Embryonic facial prominence (tissue), 1 donor: Measurements from ENCODE around the gene RORC.
A peak's percentile ranks its signal among the peaks of the same experiment; 100 is the strongest.
"Not testable (repeated sequence)": the region's sequence is repeated elsewhere in the genome, so short reads cannot be mapped to it uniquely, and the experiment has no call there.

Experiments
- DNase-seq: peaks from one replicate; pipeline ENCODE4 v3.0.0-alpha.2; 2016; ENCODE audit errors: extremely low spot score

RORC gene

DNA sequence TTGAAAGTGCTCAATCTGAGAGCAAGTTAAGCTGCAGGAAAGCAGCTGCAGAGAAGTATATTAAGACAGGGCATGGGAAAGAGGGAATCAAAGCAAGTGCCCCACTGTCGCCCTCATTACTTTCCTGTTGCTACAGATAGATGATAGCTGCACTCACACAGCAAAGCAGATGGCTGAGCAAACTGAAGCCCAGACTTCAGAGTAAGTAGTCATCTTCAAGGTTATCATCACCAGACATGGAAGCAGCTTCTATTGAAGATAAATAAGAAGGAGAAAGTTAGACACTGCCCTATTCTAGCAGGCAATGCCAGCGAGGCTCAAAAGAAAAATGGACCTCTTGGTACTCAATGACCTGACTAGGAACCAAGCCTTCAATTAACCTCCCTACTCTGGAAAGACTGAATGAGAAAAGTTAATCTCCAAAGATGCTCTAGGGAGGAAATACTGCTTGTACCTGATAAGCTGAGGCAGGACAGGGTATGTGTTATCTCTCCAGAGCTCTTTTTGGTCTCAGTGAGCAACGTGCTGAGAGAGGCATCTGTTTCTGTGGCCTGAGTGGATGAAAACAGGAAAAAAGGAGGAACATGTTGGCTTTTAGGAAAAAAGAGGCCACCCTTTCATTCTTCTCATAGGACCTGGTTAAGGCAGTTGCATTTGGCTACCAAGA is 57.2 kb downstream of the RORC start:
- no peak for DNase-seq

DNA sequence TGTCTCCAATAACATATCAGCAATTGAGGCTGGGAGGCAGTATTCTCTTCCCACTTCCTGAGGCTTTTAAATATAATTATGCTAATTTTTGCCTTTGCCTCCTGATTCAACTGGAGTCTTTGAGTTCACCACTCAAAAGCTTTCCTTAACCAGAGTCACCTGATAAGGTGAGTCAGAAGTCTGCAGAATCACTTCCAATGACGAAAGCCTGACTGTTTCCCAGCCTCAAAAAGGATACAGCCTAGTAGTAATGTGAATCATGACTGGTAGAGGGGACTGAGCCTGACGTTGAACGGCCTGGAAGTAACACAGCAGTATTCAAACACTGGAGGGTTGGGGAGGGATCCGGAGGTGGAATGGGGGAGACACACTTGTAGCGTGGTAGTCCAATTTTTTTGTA is 57.9 kb downstream of the RORC start:
- no peak for DNase-seq

DNA sequence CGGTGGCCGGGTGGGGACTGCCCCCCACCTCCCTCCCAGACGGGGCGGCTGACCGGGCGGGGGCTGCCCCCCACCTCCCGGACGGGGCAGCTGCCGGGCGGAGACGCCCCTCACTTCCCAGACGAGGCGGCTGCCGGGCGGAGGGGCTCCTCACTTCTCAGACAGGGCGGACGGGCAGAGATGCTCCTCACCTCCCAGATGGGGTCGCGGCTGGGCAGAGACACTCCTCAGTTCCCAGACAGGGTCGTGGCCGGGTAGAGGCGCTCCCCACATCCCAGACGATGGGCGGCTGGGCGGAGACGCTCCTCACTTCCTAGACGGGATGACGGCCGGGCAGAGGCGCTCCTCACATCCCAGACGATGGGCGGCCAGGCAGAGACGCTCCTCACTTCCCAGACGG is 62.3 kb downstream of the RORC start:
- not testable (repeated sequence) for DNase-seq

DNA sequence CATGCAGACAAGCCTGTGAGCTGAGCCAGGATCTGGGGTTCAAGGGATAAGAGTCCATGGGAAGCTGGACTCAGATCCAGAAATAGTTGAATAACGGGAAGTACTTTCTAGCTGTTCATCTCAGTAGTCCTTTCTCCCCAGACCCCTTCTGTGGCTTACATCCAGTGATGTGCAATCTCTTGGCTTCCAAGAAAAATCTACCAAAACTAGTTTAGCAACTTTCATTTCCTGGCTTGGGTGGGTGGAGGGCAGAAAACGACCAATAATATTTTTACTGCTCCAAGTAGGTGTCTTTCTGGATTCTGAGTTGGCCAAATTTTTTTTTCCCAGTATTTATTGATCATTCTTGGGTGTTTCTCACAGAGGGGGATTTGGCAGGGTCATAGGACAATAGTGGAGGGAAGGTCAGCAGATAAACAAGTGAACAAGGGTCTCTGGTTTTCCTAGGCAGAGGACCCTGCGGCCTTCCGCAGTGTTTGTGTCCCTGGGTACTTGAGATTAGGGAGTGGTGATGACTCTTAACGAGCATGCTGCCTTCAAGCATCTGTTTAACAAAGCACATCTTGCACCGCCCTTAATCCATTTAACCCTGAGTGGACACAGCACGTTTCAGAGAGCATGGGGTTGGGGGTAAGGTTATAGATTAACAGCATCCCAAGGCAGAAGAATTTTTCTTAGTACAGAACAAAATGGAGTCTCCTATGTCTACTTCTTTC is 63.1 kb downstream of the RORC start:
- DNase-seq = not testable (repeated sequence)

DNA sequence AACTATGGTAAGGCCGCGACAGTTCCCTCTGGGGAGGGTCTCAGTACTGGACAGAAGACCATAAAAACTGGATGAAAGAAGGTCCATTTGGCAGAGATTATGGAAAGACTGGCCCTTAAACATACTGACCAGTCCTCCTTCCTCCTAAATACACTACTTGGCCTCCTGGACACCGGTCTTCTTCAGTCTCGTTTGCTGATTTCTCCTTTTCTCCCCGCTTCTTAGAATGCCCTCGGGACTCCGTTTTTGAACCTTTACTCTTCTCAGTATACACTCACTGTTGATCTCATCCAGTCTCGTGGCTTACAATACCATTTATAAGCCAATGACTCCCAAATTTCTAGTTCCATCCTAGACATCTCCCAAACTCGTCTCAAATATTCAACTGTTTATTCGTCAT is 67.6 kb downstream of the RORC start:
- DNase-seq = no peak

DNA sequence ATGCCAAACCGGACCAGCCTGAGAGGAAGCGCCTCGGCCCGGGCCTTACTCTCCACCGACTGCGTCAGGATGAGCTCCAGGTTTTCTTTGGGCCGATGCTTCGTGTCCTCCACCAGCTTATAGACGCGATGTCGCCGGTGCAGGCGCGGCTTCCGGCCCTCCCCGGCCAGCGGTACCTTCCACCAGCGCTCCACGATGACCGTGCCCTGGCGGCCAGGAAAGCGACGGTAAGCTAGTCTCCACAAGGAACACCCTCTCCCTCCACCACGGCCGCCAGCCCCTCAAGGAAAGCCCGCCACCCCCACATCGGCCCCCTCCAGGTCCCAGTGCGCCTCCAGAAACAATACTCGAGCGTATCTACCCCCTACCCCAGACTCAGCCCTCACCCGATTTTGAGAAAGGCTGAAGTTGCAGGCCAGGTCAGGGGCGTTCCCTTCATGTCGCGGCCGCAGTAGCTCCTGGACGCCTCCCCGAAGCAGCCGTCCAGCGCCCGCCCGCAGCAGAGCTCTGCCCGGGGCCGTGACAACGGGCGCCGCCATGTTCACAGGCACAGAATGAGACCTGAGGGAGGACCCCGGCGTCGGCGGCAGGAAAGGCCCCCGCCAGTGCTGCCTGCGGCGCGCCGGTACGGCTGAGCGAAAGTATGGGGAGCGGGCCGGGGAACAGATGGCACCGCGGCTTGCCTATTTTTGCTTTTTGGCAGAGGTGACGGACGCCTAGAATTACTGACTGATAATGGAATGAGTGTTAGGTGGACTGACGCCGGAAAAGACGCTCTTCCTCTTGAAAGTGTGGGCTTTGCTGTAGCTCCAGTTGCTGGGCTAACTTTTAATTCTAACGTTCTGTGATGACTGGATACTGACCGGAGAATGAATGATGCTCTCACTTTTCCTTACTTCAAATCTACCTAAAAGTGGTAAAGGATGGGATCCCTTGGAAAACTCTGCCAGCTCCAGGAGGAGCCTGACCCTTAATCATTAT is 68.4 kb downstream of the RORC start, which contains the start of gene MRPL9:
MRPL9 (minus strand) TSS at position 556 of the 981 bp plus-strand sequence; CDS start at position 539, 17 bp downstream.
- peak; percentile 61 for DNase-seq

DNA sequence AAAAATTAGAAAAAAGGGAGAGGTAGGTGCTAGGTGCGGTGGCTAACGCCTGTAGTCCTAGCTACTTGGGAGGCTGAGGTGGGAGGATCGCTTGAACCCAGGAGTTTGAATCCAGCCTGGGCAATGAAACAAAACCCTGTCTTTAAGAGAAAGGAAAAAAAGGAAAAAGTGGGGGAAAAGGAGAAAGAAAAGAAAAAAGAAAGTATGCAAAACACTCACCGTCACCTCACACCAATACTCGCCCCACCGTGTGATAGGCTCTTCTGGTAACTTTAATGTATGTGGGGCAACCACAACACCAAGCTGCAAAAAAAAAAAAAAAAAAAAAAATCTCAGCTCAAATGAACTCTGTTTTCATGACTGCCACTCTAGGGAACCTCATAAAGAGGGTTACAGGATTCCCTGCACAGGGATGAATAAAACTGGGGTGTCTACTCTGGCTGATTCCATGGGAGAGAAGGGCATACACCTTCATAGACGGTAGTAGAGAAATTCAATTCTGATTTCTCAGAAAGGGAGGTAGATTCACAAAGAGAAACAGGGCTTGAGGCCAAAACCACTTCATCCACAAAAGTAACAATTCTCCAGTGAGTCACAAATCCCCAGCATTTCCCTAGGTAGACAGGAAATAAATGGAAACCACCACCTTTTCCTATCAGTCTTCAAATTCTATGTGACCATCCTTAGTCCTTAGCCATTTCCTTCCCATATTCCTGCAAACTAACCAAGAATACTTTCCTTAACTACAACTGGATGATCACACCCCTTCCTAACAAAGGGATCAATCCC is 70.8 kb downstream of the RORC start:
- no peak for DNase-seq

DNA sequence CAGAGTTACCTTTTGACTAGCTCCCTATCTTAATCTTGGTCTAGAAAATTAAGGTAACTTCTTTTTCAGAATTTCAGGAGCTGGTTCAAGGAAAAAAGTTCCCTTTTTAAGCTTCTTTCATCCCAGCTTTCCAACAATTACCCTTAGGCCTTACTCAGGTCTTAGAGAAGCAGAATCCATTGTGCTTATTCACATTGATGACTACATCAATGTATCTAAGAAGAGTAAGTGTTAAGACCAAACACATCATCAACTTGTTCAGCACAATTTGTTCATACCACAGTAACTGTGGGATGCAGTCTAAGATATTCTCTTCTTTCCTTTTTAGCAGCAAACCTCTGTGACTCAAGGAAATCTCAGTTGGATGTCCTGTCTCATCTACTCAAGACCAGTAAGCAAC is 72.4 kb downstream of the RORC start:
- DNase-seq = no peak

DNA sequence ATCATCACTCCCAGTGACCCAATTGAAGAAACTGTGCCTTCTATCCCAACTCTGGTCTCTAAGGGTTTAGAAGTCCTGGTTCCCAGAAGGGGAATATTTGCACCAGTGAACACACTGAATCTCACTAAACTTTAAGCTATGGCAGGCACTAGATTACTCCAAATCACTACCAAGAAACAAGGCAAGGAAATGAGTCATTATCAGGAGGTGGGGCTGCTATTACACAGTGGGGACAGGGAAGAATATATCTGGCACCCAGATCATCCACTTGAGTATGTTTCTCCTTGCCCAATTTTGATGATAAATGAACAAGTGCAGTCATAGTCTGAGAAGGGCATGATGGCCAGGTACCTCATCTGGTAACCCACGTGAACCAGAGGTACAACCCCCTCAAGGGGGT is 75.3 kb downstream of the RORC start:
- no peak for DNase-seq
